NOMO-1 treated with dmso at 0.1 percent for 144 hours (cell line): ENCODE data around the gene MYCBP.

Source experiments
- DNase-seq: peaks from one replicate; lab custom pipeline; 2025; ENCODE audit not compliant: unreplicated experiment; lab: John Stamatoyannopoulos, UW

Gene MYCBP

GRCh38 chr1:38826886-38827285, 46.3 kb downstream of the MYCBP start:
- DNase-seq: no peak

DNA sequence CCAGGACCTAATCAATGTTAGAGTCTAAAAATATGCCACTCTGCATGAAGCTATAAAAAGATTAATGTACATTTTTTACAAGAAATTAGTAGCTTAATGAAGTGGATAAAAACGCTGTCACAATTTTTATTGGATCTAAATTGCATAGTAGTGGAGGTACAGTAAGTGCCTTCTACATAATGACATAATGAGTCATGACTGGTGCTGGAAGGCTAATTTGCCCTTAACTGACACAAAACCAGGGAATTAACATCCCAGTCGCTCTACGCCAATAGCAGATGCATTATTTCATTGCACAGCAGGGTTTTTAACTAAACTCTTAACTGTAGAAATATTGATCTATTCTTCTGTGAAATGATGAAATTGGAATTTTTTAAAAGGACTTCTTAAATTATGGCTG, 46.9 kb downstream of the MYCBP start:
- no peak for DNase-seq

DNA sequence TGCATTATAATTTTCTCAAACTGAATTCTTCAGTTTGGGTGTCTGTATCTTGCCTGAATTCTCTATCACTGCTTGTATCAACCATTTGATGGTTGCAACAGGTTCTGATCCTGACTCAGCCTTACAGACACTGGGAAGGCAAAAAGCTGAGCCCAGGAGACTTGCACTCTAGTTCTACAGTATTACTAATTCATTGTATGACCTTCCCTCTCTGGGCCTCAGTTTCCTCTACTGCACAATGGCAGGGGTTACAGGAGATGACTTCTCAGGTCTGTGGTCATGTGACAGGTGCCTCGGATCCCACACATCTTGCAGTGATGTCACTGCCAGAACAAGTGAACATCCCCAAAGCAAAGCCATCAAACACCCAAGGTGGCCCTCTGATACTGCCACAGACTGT, 52.3 kb downstream of the MYCBP start:
- no peak for DNase-seq

DNA sequence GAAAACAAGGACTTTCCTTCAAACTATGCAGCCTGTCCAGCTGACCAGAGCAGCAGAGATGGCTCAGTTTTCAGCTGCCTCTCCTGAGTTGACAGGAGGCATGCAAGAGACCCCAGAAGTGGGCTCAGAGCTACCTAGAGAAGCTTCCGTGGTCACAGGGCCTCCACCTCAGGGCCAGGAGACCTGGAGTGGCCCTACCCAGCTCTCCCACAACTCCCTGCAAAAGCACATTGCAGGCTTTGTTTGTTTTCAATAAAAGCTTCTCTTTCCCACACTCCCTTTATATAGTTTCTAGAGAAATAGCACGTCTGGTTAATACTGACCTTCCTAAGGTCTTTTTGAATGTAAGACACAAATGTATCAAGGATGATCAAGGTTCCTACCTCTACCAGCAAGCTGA, 53.6 kb downstream of the MYCBP start:
- DNase-seq: no peak

DNA sequence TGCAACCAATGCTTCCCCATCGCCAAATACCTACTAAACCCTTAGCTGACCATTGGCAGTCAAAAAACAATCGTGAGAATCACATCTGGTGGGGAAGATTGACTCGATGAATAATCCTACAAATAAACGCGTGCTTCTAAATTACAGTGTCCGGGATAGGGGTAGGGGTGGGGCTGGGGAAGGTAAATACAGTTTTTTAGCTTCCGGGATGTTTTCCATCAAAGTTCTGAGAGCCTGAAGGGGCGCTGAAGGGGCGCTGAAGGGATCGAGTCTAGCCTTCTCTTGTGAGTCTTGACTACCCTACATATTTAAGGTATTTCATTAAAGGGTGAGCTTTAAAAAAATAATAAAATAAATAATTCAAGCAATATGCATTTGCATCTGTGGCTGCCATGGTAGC, 54.1 kb downstream of the MYCBP start:
- DNase-seq: no peak

GRCh38 chr1:38818175-38818976, 54.8 kb downstream of the MYCBP start:
- no peak for DNase-seq

GRCh38 chr1:38817267-38818174, 55.6 kb downstream of the MYCBP start:
- no peak for DNase-seq

- no peak for DNase-seq
These were observed 57.1 kb downstream of the MYCBP start for GRCh38 chr1:38815903-38816627.

GRCh38 chr1:38814984-38815464, 58.1 kb downstream of the MYCBP start:
- DNase-seq: no peak

GRCh38 chr1:38814444-38814983, 58.6 kb downstream of the MYCBP start:
- DNase-seq: no peak

GRCh38 chr1:38812981-38813380, 60.2 kb downstream of the MYCBP start:
- no peak for DNase-seq
